H1 (cell line): ENCODE measurements around the gene TBC1D10A. TPM values are rescaled to one million over a fixed set of nuclear protein-coding genes. Genes with fewer than 3 reads are reported as not detected.

Experiments
- CTCF ChIA-PET: fragments of 300-600 bp; sonication (Branson Sonifier 250); formaldehyde crosslinking; loops from one replicate; lab custom pipeline; 2021; ENCODE audit not compliant: partially characterized antibody; lab: Charles Lee
- POLR2A ChIA-PET: fragments of 300-600 bp; sonication (Branson Sonifier 250); formaldehyde crosslinking; loops from one replicate; lab custom pipeline; 2021; ENCODE audit warnings: inconsistent platforms; ENCODE audit not compliant: partially characterized antibody; lab: Charles Lee
- DNase-seq, 2 experiments: peaks; one replicate each; pipeline versions ENCODE4 v3.0.0 to v3.0.0-alpha.2; 2010 to 2022; ENCODE audit warnings: low spot score in 2 of 2, low read depth in 1 of 2, mixed read lengths in 1 of 2
- FAIRE-seq: peaks from 2 replicates; lab custom pipeline; 2011; peaks lifted over from hg19 to GRCh38; lab: Jason Lieb, UNC
- H2AFZ ChIP-seq: 2 replicates; pipeline ENCODE4 v1.8.1; 2012; ENCODE audit warnings: low read length, inconsistent platforms
- H2AK5ac ChIP-seq: 2 replicates; pipeline ENCODE4 v1.6.1; 2013; ENCODE audit warnings: low read depth, low read length
- H2BK120ac ChIP-seq: replicated peaks from 2 replicates; pipeline ENCODE3; 2013; ENCODE audit warnings: low read depth, low read length, inconsistent platforms
- H2BK12ac ChIP-seq: 2 replicates; pipeline ENCODE4 v1.6.1; 2013; ENCODE audit warnings: low read depth, low read length
- H2BK15ac ChIP-seq: 2 replicates; pipeline ENCODE4 v1.6.1; 2013; ENCODE audit warnings: low read length
- H2BK20ac ChIP-seq: 2 replicates; pipeline ENCODE4 v1.6.1; 2013; ENCODE audit warnings: low read length
- H2BK5ac ChIP-seq: 2 replicates; pipeline ENCODE4 v1.6.1; 2013; ENCODE audit warnings: low read depth, low read length
- H3K14ac ChIP-seq: 2 replicates; pipeline ENCODE4 v1.6.1; 2013; ENCODE audit warnings: inconsistent platforms; ENCODE audit not compliant: insufficient read length
- H3K18ac ChIP-seq: 2 replicates; pipeline ENCODE4 v1.6.1; 2013; ENCODE audit warnings: low read length; ENCODE audit errors: extremely low read depth
- H3K23ac ChIP-seq: 2 replicates; pipeline ENCODE4 v1.6.1; 2013; ENCODE audit warnings: inconsistent platforms; ENCODE audit not compliant: insufficient read length
- H3K23me2 ChIP-seq: 2 replicates; pipeline ENCODE4 v1.6.1; 2013; ENCODE audit warnings: low read depth, low read length
- H3K27ac ChIP-seq: 2 replicates; pipeline ENCODE4 v1.6.1; 2011; ENCODE audit warnings: low read depth, low read length, inconsistent platforms
- H3K27me3 ChIP-seq, 4 experiments: replicated peaks in 1 of 4; 1 replicate in 1 of 4; 2 replicates in 3 of 4; pipeline versions ENCODE4 v1.6.1 to v1.8.1; 2011 to 2013; ENCODE audit warnings: low read length in 3 of 4, mild to moderate bottlenecking in 3 of 4, inconsistent platforms in 2 of 4, mixed read lengths in 2 of 4, moderate library complexity in 1 of 4; ENCODE audit not compliant: control insufficient read depth in 3 of 4, insufficient read depth in 3 of 4; ENCODE audit errors: extremely low read depth in 1 of 4
- H3K36me3 ChIP-seq, 4 experiments: 2 replicates each; pipeline versions ENCODE4 v1.6.1 to v1.8.1; 2011 to 2013; ENCODE audit warnings: mild to moderate bottlenecking in 4 of 4, low read length in 3 of 4, moderate library complexity in 2 of 4, control low read depth in 1 of 4, inconsistent platforms in 1 of 4; ENCODE audit not compliant: insufficient read depth in 4 of 4, control insufficient read depth in 2 of 4
- H3K4ac ChIP-seq: replicated peaks from 2 replicates; pipeline ENCODE3; 2013; ENCODE audit warnings: low read length, low read depth, mixed read lengths, inconsistent platforms; ENCODE audit not compliant: insufficient read length
- H3K4me1 ChIP-seq, 4 experiments: replicated peaks in 1 of 4; 1 replicate in 1 of 4; 2 replicates in 3 of 4; pipeline versions ENCODE4 v1.6.1 to v1.8.1; 2011 to 2013; ENCODE audit warnings: low read length in 3 of 4, inconsistent platforms in 2 of 4, mixed read lengths in 1 of 4; ENCODE audit not compliant: insufficient read depth in 4 of 4, control insufficient read depth in 3 of 4
- H3K4me2 ChIP-seq, 2 experiments: 2 replicates each; pipeline versions ENCODE4 v1.6.1 to v1.8.1; 2011 to 2013; ENCODE audit warnings: low read depth in 2 of 2, low read length in 2 of 2, control low read depth in 1 of 2, inconsistent platforms in 1 of 2, mild to moderate bottlenecking in 1 of 2; ENCODE audit not compliant: insufficient read depth in 1 of 2
- H3K4me3 ChIP-seq, 4 experiments: fragments of 200-600, 300-600 bp in 1 of 4; sonication (generic), shearing (Covaris generic), sonication (Bioruptor Twin) in 1 of 4; 2 replicates each; pipeline versions ENCODE4 v1.5.1 to v1.8.1; 2011 to 2016; ENCODE audit warnings: low read length in 4 of 4, low read depth in 3 of 4, control low read depth in 2 of 4, inconsistent platforms in 2 of 4, mild to moderate bottlenecking in 2 of 4, mixed read lengths in 1 of 4, moderate library complexity in 1 of 4; ENCODE audit not compliant: insufficient read depth in 2 of 4; ENCODE audit errors: extremely low read depth in 1 of 4
- H3K56ac ChIP-seq: replicated peaks from 2 replicates; pipeline ENCODE3; 2013; ENCODE audit warnings: low read depth, mild to moderate bottlenecking, mixed read lengths, low read length, inconsistent platforms; ENCODE audit not compliant: insufficient read length
- H3K79me1 ChIP-seq: 2 replicates; pipeline ENCODE4 v1.6.1; 2013; ENCODE audit warnings: low read depth, low read length, control low read depth
- H3K79me2 ChIP-seq, 2 experiments: 2 replicates each; pipeline versions ENCODE4 v1.6.1 to v1.8.1; 2012 to 2013; ENCODE audit warnings: low read length in 2 of 2, mild to moderate bottlenecking in 2 of 2, inconsistent platforms in 1 of 2; ENCODE audit not compliant: insufficient read depth in 2 of 2, control insufficient read depth in 1 of 2
- H3K9ac ChIP-seq, 4 experiments: replicated peaks in 1 of 4; 1 replicate in 1 of 4; 2 replicates in 3 of 4; pipeline versions ENCODE4 v1.6.1 to v1.8.1; 2011 to 2013; ENCODE audit warnings: low read depth in 3 of 4, low read length in 3 of 4, control low read depth in 2 of 4, mild to moderate bottlenecking in 2 of 4, moderate library complexity in 2 of 4, inconsistent platforms in 1 of 4; ENCODE audit errors: extremely low read depth in 1 of 4
- H3K9me3 ChIP-seq, 2 experiments: 2 replicates each; pipeline versions ENCODE4 v1.6.1 to v1.8.1; 2012 to 2013; ENCODE audit warnings: mild to moderate bottlenecking in 2 of 2, moderate library complexity in 2 of 2, control low read depth in 1 of 2, inconsistent platforms in 1 of 2, low read depth in 1 of 2, low read length in 1 of 2, mixed read lengths in 1 of 2; ENCODE audit not compliant: insufficient read depth in 2 of 2
- H4K20me1 ChIP-seq, 2 experiments: replicated peaks in 1 of 2; 2 replicates each; pipeline versions ENCODE3 to v1.8.1; 2011 to 2013; ENCODE audit warnings: inconsistent platforms in 2 of 2, low read length in 2 of 2, mild to moderate bottlenecking in 1 of 2; ENCODE audit not compliant: insufficient read depth in 2 of 2, control insufficient read depth in 1 of 2
- H4K5ac ChIP-seq: 2 replicates; pipeline ENCODE4 v1.6.1; 2013; ENCODE audit warnings: low read length, low read depth, mixed read lengths, inconsistent platforms; ENCODE audit not compliant: insufficient read length
- H4K8ac ChIP-seq: 2 replicates; pipeline ENCODE4 v1.8.0; 2013; ENCODE audit warnings: mild to moderate bottlenecking, moderate library complexity, low read length, inconsistent platforms; ENCODE audit not compliant: insufficient read depth; ENCODE audit errors: extremely low read depth
- H4K91ac ChIP-seq: replicated peaks from 2 replicates; pipeline ENCODE3; 2013; ENCODE audit warnings: low read length, mixed read lengths, inconsistent platforms; ENCODE audit not compliant: insufficient read length
- FOSL1 ChIP-seq: IDR thresholded peaks from 2 replicates; pipeline ENCODE4 v1.6.1; 2011; ENCODE audit warnings: mild to moderate bottlenecking, low read depth, low read length, moderate library complexity; ENCODE audit not compliant: insufficient read depth
- NANOG ChIP-seq: IDR thresholded peaks from 2 replicates; pipeline ENCODE4 v1.6.1; 2011; ENCODE audit warnings: low read length, low read depth, mild to moderate bottlenecking, inconsistent platforms; ENCODE audit not compliant: insufficient read depth, poor library complexity, severe bottlenecking
- NRF1 ChIP-seq: IDR thresholded peaks from 2 replicates; pipeline ENCODE4 v1.6.1; 2011; ENCODE audit warnings: mild to moderate bottlenecking, low read depth, low read length, improper control_type of control experiment
- POLR2AphosphoS5 ChIP-seq: IDR thresholded peaks from 2 replicates; pipeline ENCODE4 v1.6.1; 2011; ENCODE audit warnings: low read depth, low read length
- RFX5 ChIP-seq: IDR thresholded peaks from 2 replicates; pipeline ENCODE4 v1.6.1; 2011; ENCODE audit warnings: low read depth, low read length, improper control_type of control experiment, borderline replicate concordance
- RNF2 ChIP-seq: fragments of 200-900, 300-1000 bp; sonication (generic); IDR thresholded peaks from 2 replicates; pipeline ENCODE4 v1.7.1; 2016; ENCODE audit warnings: borderline replicate concordance, low read depth, mild to moderate bottlenecking, antibody characterized with exemption, low read length; ENCODE audit not compliant: poor library complexity, severe bottlenecking; ENCODE audit errors: missing control alignments
- SIN3A ChIP-seq, 2 experiments: IDR thresholded peaks in 1 of 2; conservative IDR thresholded peaks in 1 of 2; 2 replicates each; pipeline ENCODE4 v1.6.1; 2011 to 2012; ENCODE audit warnings: low read length in 2 of 2, improper control_type of control experiment in 1 of 2, low read depth in 1 of 2, mild to moderate bottlenecking in 1 of 2
- SP4 ChIP-seq: IDR thresholded peaks from 2 replicates; pipeline ENCODE4 v1.6.1; 2012; ENCODE audit warnings: low read length, inconsistent platforms
- TEAD4 ChIP-seq: IDR thresholded peaks from 2 replicates; pipeline ENCODE4 v1.6.1; 2012; ENCODE audit warnings: low read depth, low read length, inconsistent platforms, mixed read lengths
- WGBS, 2 experiments: shearing (Covaris generic) in 1 of 2; methylation state at CpG; one replicate each; pipeline versions ENCODE4 v1.1.6 to v1.1.7; 2013 to 2015; ENCODE audit warnings: low lambda C conversion rate in 2 of 2, mixed read lengths in 2 of 2, inconsistent platforms in 1 of 2, low coverage in 1 of 2, missing lambda C conversion rate in 1 of 2; ENCODE audit not compliant: insufficient replicate concordance in 2 of 2, insufficient coverage in 1 of 2, insufficient read length in 1 of 2; ENCODE audit errors: extremely low coverage in 1 of 2, missing lambda C conversion rate in 1 of 2; 5-methylcytosine and 5-hydroxymethylcytosine counted together
- polyA plus RNA-seq, 7 experiments: library from polyadenylated mRNA; depleted of rRNA in 3 of 7; stranded (reverse) in 5 of 7; unstranded in 2 of 7; fragments of >200 nt in 5 of 7; fragments of 200-250 nt in 2 of 7; gene quantifications; 1 replicate in 5 of 7; 2 replicates in 1 of 7; 4 replicates in 1 of 7; pipeline versions ENCODE4 v1.2.1 to v1.2.3, GENCODE V29; 2011 to 2013; ENCODE audit warnings: missing spikeins in 2 of 7, mixed read lengths in 2 of 7
- total RNA-seq: library from RNA; stranded (reverse); fragmentation: NEBNext Ultra II Directional; extraction: Animal tissue kit (Norgen Biotek cat#: 25700); gene quantifications from 2 replicates; pipeline ENCODE4 v1.2.1, GENCODE V29; 2021
- TF ChIP-seq, protein P1 (sequence below): IDR thresholded peaks from 2 replicates; pipeline ENCODE4 v1.6.1; 2012; ENCODE audit warnings: inconsistent platforms

Gene TBC1D10A
- total and polyA plus RNA-seq, 2 of the 8 experiments (the other 6 are each of a cell fraction or from before 2014, with no cell fraction given): 5.4 to 7.0 TPM

DNA sequence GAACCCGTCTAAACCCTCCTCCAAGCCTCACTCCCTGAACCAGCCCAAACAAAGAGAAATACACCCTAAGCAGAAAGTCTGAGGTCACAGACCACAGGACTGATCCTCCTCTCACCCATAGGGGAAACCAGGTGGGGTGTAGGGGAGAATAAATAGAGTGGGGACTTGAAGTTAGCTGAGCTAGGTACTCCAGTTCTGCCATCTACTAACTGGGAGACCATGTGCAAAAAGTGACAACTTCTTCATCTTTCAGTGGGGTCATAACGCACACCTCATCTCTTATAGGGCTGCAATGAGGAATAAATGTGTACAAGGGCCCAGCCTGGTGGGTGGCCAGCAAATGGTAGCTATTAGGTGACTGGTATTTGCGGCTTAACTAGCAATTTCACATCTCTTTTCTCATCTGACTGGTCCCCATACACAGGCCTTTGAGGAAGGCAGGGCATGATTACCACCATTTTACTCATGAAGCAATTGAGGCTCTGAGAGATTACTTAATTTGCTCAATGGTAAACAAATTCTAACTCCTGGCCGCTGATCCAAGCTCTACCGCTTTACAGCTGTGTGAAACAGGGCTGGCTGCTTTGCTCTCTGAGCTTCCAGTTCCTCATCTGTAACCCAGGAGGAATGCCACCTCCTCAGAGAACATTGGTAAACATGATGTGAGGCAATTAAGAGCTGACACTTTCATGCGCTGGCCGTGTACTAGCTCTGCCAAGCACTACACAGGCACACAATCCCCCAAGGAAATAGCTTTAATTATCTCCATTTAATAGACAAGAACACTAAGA, 16.6 kb downstream of the TBC1D10A start:
- Histone ChIP-seq H3K79me2 (no peaks in the 10 kb centered on the region), H3K4me2 (no peak overlapping the region), H3K9me3 (no peaks in the 10 kb centered on the region), H3K27me3 (no peaks in the 10 kb centered on the region), H2AFZ (no peak overlapping the region), H2BK15ac (no peak overlapping the region), H3K14ac (no peak overlapping the region), H4K5ac (no peak overlapping the region), H3K27ac (no peak overlapping the region), H3K23me2 (no peaks in the 10 kb centered on the region), H3K23ac (no peak overlapping the region), H2BK120ac (no peak overlapping the region), H2AK5ac (no peak overlapping the region), H4K8ac (no peak overlapping the region), H4K91ac (no peak overlapping the region), H3K79me1 (0 out of 2 replicates have a peak, but pooled peaks cover 2% of the 10 kb centered on the region), H3K36me3 (no peaks in the 10 kb centered on the region), H3K56ac (no peak overlapping the region), H3K4ac (no peak overlapping the region), H3K4me3 (no peak overlapping the region), H2BK20ac (no peak overlapping the region), H2BK12ac (no peak overlapping the region; the same call in 1 of the 2 replicates), H3K18ac (no peak overlapping the region), H3K4me1 (peaks cover 0 to 5% (median 1%) of the 10 kb centered on the region in 4 experiments; a peak in 3 of 7 replicates), H3K9ac (no peak overlapping the region; a peak in 1 of 7 replicates), H4K20me1 (peaks cover 0 to 2% of the 10 kb centered on the region in 2 experiments), H2BK5ac (no peak overlapping the region)
- POLR2A ChIA-PET: no interaction called here
- 88% methylated on average over 7 of the region's 7 CpGs; no CpG with 5 or more reads in 1 of the 2 experiments for WGBS, 2 experiments
- TF ChIP-seq RNF2 (no peak), SIN3A (conservative IDR thresholded peaks at IDR 0.05 in 1 of 2, IDR thresholded peaks at IDR 0.05 in 1 of 2; ENCODE audit: low read depth in 1 of 2, low read length in 2 of 2) (no peak), NANOG (no peak), FOSL1 (no peak), RFX5 (no peak), SP4 (no peak), TEAD4 (no peak), POLR2AphosphoS5 (no peak), NRF1 (no peak)
- TF ChIP-seq, protein P1, sequence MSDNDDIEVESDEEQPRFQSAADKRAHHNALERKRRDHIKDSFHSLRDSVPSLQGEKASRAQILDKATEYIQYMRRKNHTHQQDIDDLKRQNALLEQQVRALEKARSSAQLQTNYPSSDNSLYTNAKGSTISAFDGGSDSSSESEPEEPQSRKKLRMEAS: no peak
- CTCF ChIA-PET: interaction anchor here (0.7 to 1.6 kb wide), 7 partner anchors 9 to 47 kb away, joined by 3 to 10 read pairs (median 6); no protein-coding TSS in a partner anchor
- FAIRE-seq (no peak), DNase-seq (no peak)
